GM12878 (cell line): ENCODE results near the gene ZBTB44.

ENCODE experiments used
- BCL11A ChIP-seq: IDR thresholded peaks from 2 replicates; pipeline ENCODE4 v1.6.1; 2011; ENCODE audit warnings: low read depth, low read length
- MYC ChIP-seq: IDR thresholded peaks from 2 replicates; pipeline ENCODE4 v1.6.1; 2011; ENCODE audit warnings: mild to moderate bottlenecking, low read length, moderate library complexity, inconsistent platforms; ENCODE audit not compliant: insufficient read depth, insufficient replicate concordance, insufficient read length, severe bottlenecking
- PAX5 ChIP-seq: IDR thresholded peaks from 2 replicates; pipeline ENCODE4 v1.6.1; 2011; ENCODE audit warnings: low read depth, low read length, borderline replicate concordance
- SREBF2 ChIP-seq: IDR thresholded peaks from 2 replicates; pipeline ENCODE4 v1.6.1; 2012; ENCODE audit warnings: mild to moderate bottlenecking, low read length
- TF ChIP-seq, protein P1 (sequence below), 3 experiments: IDR thresholded peaks in 2 of 3; conservative IDR thresholded peaks in 1 of 3; 2 replicates each; pipeline ENCODE4 v1.5.1; 2011; ENCODE audit warnings: low read depth in 3 of 3, low read length in 3 of 3, mild to moderate bottlenecking in 3 of 3, control low read depth in 2 of 3, moderate library complexity in 2 of 3, inconsistent platforms in 1 of 3, mixed read lengths in 1 of 3; ENCODE audit not compliant: control insufficient read depth in 2 of 3, insufficient read depth in 1 of 3; ENCODE audit errors: extremely low read depth in 1 of 3
- TF ChIP-seq, protein P2 (sequence below): IDR thresholded peaks from 2 replicates; pipeline ENCODE4 v1.6.1; 2012; ENCODE audit warnings: low read depth, low read length, improper control_type of control experiment

GRCh38 chr11:130181295-130182272, 133.1 kb downstream of the ZBTB44 start:
- TF ChIP-seq SREBF2 (no peak), MYC (no peak), BCL11A (no peak), PAX5 (no peak)
- TF ChIP-seq, protein P1, sequence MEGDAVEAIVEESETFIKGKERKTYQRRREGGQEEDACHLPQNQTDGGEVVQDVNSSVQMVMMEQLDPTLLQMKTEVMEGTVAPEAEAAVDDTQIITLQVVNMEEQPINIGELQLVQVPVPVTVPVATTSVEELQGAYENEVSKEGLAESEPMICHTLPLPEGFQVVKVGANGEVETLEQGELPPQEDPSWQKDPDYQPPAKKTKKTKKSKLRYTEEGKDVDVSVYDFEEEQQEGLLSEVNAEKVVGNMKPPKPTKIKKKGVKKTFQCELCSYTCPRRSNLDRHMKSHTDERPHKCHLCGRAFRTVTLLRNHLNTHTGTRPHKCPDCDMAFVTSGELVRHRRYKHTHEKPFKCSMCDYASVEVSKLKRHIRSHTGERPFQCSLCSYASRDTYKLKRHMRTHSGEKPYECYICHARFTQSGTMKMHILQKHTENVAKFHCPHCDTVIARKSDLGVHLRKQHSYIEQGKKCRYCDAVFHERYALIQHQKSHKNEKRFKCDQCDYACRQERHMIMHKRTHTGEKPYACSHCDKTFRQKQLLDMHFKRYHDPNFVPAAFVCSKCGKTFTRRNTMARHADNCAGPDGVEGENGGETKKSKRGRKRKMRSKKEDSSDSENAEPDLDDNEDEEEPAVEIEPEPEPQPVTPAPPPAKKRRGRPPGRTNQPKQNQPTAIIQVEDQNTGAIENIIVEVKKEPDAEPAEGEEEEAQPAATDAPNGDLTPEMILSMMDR (IDR thresholded peaks at IDR 0.05 in 2 of 3, conservative IDR thresholded peaks at IDR 0.05 in 1 of 3; ENCODE audit: control insufficient read depth in 2 of 3, extremely low read depth in 1 of 3, insufficient read depth in 1 of 3, low read depth in 3 of 3, low read length in 3 of 3): no peak
- TF ChIP-seq, protein P2, sequence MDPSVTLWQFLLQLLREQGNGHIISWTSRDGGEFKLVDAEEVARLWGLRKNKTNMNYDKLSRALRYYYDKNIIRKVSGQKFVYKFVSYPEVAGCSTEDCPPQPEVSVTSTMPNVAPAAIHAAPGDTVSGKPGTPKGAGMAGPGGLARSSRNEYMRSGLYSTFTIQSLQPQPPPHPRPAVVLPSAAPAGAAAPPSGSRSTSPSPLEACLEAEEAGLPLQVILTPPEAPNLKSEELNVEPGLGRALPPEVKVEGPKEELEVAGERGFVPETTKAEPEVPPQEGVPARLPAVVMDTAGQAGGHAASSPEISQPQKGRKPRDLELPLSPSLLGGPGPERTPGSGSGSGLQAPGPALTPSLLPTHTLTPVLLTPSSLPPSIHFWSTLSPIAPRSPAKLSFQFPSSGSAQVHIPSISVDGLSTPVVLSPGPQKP: no peak
